NCI-H1417 (cell line): Measurements from ENCODE around the gene SLC12A3.

Experiments
- DNase-seq, 3 experiments: peaks; one replicate each; lab custom pipeline; 2025; lab: John Stamatoyannopoulos, UW

Gene SLC12A3

DNA sequence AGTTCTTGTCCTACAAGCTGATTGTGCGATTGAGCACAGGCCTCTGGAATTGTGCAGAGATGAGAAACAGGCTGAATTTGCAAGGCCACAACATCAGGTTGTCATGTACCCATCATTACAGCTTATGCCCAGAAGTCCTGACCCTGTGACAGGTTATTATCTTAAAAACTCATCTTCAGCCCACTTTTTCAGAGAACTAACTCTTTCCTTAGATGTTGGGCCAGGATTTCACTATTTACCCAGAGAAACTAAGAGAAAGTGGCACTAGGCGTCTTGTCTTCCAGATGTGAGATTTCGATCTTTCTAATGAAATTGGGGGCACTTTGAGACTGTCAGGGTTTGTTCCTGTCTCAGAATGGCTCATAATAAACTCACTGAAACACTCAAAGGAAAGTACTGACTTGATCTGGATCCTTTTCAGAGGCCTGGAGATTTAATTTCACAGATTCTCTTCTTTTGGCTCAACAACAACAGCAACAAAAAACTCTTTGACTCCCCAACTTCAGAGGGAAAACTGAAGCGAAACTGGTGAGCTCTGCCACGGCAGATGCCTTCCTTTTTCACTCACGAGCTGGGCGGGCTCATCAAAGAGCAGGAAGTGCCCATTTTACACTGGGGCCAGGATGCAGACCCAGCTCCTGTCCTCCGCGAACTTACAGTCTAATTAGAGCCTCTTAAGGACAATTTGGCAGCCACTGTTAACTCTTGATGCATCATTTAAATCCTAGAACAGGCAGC lies 17.7 kb upstream of the SLC12A3 start:
- no peak for DNase-seq

DNA sequence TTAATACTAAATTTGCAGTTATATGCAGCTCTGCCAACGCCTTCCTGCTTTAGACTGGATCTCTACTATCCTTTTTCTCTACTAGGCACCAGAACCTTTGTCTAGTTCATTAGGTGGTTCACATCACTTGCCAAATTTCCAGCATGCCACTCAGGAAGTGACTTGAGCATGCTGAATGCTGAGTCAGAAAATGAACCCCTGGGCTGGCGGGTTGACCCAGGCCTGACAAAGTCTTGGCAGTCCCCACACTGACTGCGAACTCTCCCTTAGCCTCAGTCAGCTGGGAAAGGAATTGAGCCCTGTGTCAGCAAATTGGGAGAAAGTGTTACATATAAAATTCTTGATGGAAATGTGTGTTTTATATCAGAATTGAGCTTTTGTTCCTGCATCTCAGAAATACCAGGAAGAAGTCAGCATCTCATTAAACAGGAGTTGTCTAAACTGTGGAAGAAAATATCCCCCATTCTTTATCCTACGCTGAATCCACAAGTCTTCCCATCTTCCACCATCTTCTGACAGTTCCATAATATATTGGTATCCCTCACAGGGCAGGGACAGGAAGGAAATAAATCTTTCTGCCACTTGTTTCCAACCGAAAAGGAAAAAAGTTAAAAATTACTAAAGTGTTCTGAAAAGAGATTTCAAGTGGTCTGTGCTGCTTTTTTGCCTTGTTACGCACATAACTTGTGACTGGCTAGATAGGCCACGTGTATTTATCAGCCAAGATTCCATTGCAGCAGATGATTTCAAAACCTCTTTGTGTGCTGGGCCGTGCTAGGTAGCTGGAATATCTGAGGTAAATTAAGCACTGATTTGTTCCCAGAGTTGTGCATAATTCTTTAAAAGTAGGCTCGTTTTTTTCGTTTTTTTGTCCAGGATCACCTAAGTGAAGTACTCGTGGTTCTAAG lies 16.7 kb upstream of the SLC12A3 start:
- DNase-seq: no peak

DNA sequence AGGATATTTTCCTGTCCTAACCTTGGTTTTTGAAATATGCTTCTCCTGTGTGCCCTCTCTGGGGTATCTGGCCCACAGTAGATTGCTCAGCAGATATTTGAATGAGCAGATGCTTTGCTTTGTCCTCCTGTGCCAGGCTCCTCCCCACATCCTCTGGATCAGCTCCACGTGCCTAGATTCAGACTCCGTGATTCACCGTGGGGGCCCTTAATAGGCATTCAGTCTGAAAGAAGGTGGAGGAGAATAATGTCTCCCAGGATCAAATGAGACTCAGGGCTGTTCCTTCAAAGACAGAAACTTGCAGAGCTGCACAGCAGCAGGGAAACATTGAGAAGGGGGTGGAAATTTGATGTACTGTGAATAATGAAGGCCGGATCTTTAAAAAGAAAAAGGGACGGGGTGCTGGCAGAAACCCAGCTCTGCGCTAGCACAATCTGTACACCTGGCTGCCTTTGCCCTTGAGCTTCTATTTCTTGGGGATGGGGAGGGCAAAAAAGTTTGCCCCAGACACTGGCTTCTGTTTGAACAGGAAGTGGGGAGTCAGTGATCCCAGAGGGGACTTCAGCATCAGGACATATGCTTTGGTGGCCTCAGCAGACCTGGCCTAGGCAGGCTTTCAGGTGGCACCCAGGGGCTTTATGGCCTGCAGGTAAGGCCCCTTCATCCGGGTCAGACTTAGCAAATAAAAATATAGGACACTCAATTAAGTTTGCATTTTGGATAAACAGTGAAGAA lies 15.9 kb upstream of the SLC12A3 start:
- DNase-seq: no peak

DNA sequence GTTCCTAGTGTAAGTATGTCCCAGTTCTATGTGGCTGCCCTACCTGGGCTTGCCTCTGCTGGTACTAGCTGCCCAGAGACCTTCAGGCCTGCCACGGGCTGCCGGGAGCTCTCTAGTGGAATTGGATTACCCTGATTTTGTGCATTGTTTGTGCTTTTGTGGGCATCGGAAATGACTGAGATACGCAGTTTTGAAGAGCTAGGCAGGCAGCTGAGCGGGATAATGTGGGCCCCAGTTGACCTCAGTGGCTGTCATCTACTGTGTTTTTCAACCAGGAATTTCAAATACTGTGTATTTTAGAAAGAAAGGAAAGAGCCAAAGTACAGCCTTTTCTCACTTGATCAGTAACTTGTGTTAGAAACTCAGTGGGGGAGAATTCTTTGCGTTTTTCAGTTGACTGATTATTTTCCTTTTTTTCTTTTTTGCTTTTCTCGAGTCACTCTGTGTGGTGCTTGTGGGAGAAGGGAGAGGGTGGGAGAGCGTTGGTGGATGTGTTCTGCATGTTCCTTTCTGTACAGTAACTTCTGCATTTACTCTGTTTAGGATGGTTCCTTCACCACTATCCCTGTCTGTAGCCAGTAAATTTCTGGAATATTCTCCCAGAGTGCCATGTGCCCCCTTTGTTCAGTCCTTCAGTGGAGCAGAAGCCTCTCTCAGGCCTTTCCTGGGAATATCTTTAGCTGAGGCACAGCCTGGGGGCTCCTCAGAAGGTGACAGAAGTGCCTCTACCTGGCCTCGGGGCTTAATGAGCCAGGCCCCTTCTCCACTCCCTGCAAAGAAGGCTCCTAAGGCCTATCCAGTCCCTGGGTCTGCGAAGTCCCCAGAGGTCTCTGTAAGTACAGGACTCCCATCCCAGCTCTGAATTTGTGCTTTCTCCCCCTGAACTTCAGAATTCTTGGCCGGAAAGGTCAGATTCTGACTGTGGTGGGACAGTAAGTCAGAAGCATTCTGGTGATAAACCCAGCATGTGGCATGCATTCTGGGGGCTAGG lies 15.0 kb upstream of the SLC12A3 start:
- no peak for DNase-seq

DNA sequence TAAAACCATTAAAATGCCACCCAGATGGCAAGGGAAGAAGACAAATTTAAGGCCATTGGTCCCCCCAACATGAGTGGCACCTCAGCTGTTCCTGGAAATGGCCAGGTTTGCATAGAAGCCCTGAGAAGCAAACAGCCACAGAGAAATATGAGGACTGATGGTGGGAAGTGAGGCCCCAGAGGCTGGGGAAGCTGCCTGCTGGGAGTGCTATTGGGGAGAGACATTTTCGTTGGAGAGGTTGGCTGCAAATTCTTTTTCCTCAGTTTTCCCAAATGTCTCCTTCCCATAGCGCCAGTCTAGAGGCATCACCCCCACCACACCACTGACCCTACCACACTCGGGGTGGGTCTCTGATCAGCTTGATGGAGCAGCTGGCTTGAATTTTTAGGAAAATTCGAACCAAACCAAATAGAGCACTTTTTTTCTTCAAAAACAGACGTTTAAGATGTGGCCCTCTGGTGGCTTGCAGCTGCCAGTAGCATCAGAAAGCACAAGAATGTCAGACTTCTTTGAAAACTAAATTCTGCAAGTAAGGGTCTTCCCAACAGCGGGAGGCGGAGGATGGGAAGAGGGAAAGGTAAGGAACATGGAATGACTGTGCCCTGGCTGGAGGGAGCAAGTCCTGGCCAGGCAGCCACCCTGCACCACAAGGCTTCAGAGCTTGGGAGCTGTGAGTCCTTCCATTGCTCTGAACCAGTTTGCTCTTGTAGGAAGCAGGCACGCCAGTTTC lies 13.2 kb upstream of the SLC12A3 start:
- DNase-seq: no peak

DNA sequence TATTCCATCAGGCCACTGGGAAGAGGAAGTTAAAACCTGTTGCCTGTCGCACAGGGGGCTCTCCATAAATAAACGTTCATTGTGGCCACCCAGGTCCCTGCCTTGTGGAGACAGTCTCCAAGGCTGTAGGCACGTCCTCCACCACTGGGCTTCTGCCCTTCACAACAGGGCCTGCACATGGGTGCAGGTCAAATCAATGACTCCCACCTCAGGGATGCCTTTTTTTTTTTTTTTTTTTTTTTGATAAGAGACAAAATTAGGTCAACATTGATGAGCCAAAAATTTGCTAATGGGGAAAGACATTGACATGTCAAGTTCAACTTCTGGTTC lies 12.6 kb upstream of the SLC12A3 start:
- DNase-seq: no peak

DNA sequence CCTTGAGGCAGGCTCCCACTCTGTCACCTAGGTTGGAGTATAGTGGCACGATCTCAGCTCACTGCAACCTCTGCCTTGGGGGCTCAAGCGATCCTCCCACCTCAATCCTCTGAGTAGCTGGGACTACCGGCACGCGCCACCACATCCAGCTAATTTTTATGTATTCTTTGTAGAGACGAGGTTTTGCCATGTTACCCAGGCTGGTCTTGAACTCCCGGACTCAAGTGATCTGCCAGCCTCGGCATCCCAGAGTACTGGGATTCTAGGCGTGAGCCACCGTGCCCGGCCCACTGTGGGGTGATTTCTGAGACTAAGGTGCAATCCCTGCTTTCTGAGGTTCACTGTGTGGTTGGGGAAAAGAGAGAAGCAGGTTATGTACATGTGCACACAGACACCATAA lies 12.0 kb upstream of the SLC12A3 start:
- no peak for DNase-seq

DNA sequence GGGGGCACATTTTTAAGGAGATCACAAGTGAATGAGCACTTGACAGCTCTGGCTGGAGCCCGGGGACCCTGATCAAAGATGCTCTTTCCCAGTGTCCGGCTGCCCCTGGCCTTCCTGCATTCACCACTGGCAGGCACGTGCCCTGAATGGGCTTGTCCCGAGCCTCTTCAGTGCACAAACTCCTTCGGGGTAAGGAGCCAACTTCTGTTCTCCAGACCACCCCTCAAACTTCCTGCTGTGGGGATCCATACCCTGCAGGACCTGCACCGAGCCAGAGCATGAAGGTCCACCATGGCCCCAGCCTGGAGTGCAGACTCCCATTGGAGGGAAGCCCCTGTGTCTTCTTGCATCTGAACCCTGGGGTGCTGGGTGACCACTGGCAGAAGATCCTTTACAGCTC lies 9.8 kb upstream of the SLC12A3 start:
- DNase-seq: no peak

DNA sequence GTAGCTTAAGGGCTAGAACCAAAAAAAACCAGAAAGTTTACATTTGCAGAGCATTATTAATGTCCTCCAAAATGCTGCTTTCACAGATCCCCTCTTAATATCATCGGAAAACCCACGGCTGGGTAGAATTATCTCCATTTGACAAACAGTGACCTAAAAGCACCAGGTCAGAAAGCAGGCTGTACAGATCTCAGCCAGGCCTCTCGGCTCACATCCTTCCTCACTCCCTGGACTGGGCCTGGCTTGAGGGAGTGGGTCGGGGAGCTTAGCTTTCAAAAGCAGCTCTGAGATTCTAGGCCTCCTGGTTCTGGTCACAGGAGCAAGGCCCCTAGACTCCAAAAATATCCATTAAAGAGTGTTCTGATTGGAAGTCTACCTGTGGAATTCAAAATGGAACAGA lies 9.1 kb upstream of the SLC12A3 start:
- no peak for DNase-seq

DNA sequence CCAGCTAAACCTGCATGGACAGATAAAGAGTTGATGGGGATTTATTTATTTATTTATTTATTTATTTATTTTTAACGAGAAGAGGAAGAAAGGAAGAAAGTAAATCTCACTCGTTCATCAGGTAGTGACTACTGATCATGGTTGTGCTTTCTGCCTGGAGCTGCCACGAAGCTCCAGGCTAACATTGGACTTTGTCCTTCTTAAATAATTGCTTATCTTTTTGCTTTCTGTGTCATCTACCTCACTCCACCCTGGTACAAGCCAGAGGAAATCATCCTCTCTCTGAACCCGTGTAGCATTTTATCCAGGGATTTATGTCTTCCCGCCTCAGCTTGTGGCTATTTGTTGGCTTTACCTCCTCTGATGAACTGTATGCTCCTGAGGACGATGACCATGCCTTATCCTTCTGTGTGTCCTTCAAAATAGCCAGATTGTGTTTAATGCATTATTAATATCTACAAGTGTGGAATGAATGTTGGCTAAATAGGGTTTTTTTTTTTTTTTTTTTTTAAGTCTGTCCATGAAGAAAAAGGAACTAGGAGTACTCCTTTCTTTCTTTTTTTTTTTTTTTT lies 8.0 kb upstream of the SLC12A3 start:
- DNase-seq: no peak

DNA sequence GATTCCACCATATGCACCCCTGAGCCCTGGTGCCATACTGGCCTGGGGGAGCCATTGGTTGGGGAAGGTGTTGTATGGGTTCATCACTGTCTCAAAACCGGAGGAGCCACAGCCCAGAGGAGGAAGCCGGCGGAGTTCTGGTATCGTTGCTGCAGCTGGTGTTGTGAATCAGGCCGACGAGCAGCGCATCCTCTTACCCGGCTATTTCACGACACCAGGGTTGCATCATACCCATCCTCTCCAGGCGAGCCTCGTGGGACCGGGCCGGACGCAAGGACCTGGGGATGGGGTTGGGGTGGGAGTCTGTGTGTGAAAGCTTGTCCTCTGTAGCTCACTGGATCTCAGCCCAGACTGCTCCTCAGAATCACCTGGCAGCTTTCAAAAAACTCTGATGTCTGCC lies 6.6 kb upstream of the SLC12A3 start:
- no peak for DNase-seq

DNA sequence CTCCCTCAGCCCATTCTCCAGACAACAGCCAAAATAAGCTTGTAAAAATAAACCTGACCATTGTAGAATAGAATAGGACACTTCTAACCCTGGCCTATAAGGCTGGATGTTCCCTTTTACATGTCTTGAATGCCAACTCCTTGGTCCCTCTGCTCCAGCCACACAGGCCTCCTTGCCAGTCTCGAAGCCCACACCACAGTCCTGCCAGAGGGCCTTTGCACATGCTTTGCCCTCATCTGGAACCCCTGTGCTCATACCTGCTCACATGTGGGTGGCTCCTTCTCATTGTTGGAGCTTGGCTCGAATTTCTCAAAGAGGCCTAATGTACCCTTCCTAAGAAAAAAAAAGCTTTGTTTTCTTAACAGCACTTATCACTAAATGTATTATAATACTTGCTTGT lies 5.4 kb upstream of the SLC12A3 start:
- no peak for DNase-seq

DNA sequence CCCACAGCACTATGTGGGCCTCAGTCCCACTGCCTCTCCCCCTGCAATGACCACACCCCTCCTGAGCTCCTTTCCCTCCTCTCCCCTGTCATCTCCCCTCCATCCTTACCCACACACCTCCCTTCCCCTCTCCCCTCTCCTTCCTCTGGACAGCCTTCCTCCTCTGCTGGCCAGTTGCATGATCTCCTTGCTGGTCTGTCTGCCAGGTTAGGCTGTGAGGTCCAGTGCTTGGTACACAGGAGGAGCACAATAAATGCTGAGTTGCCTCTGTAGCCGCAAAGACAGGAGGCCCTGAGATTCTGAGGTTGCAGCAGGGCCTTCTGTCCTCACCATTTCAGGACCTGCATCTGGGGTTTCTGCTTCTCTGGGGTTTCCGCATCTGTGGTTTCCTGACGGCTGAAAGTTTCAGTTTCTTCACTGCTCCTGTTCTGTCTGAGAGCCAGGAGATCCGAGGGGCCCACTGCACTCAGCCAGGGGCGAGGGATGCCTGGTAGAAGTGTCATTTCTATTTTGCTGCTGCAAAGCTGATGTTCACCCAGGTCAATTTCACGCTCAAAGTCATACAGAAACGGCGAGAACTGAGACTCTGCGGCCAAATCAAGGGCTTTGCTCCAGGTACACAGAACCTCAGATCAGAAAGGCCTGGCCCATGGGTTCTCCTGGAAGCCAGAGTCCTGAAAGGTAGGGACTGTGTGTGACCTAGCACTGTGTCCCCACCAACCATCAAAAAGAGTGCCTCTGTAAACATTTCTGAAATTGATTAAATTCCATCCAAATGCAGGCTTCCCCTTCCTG lies 4.6 kb upstream of the SLC12A3 start:
- no peak for DNase-seq

DNA sequence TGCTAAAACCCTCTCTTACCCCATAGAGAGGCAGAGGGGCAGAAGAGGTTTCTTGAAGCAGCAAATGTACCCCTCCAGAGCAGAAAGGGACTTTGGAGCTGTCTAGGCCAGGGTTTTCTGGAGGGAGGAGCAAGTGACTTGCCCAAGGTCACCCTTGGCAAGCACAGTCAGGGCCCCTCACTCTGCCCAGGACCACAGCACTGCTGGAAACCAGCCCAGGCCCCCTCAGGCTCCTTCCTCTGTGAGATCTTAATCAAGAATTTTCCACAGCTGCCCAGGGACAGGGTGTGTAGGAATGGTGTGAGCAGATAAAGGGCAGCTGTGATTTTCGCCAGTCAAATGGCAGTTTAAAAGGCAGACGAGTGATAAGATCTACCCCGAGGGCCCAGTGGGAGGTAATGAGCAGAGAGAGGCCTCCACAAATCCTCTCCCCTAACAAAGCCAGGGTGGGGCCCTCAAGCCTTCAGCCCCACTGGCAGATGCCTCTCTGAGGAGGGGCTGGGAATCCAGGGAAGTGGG lies 3.9 kb upstream of the SLC12A3 start:
- no peak for DNase-seq

DNA sequence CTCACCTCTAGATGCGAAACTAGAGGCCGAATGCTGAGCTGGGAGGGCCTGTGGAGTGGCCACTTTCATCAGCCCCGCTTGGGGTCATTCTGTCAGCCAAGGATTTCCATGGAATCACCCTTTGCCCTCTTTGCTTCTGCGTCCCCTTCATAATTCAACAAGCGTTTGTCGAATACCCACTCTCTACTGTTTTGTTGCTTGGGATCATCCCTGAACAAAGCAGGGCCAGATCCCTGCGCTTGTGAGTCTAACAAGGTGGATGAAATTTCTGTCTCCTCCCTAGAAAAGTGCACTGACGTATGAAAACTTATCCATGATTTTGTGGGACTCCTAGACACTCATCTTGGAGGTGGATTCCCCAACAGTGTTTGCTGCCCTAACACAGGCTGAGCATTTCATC lies 3.3 kb upstream of the SLC12A3 start:
- DNase-seq: no peak

DNA sequence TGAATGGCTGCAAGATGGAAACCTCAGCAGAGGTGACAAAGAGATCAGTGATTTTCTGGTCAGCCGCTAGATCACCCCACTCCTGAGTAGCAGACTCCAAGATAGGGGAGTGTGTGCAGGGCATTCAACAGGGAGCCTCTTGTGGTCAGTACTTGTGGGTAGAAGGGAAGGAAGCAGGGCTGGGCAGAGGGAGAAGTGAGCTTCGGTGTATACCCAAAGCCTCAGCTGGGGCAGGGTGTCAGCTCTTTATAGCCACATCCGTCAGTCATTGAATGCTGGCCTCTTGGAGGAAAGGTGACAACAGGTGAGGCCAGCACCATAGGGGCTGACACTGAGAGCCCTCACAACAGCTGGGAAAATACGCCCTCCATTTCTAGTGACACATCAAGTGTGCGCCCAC lies 2.2 kb upstream of the SLC12A3 start:
- no peak for DNase-seq

DNA sequence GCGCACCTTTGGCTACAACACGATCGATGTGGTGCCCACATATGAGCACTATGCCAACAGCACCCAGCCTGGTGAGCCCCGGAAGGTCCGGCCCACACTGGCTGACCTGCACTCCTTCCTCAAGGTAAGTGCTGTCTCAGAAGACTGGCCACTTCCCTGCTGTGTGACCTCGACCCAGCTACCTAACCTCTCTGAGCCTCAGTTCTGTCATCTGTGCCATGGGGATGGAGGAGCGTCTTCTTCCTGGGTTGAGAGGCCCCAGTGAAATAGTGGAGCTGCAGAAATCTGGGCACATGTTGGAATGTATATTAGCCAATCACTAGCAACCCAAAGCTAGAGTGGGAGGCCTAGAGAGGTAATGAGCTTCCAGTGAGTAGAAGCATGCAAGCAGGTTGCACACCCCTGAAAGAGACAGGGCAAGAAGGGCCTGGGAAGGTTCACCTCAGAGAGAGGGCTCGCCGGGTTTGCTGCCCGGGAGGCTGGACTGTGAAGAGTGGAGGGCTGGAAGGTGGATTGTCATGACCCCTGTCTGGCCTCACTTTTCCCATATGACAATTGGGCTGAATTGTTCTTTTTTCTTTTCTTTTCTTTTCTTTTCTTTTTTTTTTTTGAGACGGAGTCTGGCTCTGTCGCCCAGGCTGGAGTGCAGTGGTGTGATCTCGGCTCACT lies 521 bp downstream of the SLC12A3 start:
- no peak for DNase-seq

DNA sequence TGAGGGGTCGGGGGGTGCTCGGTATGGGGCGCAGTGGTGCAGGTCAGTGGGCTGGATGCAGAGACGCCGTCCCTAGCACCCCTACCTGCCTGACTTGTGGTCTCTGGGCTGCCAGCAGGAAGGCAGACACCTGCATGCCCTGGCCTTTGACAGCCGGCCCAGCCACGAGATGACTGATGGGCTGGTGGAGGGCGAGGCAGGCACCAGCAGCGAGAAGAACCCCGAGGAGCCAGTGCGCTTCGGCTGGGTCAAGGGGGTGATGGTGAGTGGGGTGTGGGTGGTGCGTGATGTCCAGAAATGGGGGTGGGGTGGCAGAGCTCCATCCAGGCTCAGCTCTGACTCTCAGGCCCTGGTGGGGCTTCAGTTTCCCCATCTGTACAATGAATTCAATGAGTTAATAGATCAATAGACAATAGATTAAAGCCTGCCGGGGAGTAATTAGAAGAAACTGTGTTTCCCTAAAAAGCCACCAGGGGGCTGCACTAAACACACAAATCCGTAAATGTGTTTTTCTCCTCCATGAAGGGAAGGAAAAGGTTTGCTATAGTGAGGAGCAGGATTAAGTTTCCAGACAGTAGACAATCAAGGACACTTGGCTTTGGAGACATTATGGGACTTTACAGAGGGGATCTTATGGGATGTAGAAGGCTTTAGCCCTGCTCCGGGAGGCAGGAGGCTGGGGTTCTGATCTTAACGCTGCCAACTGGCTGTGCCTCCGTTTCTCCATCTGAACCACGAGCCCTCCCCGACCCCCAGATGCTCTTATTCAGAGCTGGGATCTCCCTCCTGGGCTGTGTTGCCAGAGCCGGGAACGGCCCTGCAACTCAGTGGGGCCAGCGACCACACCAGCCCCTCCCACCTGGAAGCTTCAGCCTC lies 2.2 kb downstream of the SLC12A3 start:
- DNase-seq: peak; percentile 47 to 76 (median 62)
